NB4 (cell line): ENCODE measurements around the gene PAK6.

Experiments
- DNase-seq: peaks from one replicate; pipeline ENCODE4 v3.0.0; 2010; ENCODE audit warnings: low read depth
- H3K4me3 ChIP-seq: one replicate; pipeline ENCODE4 v1.5.1; 2011; ENCODE audit warnings: mild to moderate bottlenecking, low read depth, low read length, moderate library complexity
- MYC ChIP-seq: IDR thresholded peaks from 2 replicates; pipeline ENCODE4 v1.6.1; 2011; ENCODE audit warnings: low read depth, low read length
- POLR2A ChIP-seq: IDR thresholded peaks from 2 replicates; pipeline ENCODE4 v1.6.1; 2011; ENCODE audit warnings: mild to moderate bottlenecking; ENCODE audit not compliant: insufficient read length; ENCODE audit errors: extremely low read depth
- TF ChIP-seq, protein P1 (sequence below): IDR thresholded peaks from one replicate; pipeline ENCODE4 v1.5.1; 2012; ENCODE audit warnings: low read depth, low read length
- TF ChIP-seq, protein P2 (sequence below): IDR thresholded peaks from 2 replicates; pipeline ENCODE4 v1.6.1; 2011; ENCODE audit warnings: low read depth, low read length

The PAK6 gene

DNA sequence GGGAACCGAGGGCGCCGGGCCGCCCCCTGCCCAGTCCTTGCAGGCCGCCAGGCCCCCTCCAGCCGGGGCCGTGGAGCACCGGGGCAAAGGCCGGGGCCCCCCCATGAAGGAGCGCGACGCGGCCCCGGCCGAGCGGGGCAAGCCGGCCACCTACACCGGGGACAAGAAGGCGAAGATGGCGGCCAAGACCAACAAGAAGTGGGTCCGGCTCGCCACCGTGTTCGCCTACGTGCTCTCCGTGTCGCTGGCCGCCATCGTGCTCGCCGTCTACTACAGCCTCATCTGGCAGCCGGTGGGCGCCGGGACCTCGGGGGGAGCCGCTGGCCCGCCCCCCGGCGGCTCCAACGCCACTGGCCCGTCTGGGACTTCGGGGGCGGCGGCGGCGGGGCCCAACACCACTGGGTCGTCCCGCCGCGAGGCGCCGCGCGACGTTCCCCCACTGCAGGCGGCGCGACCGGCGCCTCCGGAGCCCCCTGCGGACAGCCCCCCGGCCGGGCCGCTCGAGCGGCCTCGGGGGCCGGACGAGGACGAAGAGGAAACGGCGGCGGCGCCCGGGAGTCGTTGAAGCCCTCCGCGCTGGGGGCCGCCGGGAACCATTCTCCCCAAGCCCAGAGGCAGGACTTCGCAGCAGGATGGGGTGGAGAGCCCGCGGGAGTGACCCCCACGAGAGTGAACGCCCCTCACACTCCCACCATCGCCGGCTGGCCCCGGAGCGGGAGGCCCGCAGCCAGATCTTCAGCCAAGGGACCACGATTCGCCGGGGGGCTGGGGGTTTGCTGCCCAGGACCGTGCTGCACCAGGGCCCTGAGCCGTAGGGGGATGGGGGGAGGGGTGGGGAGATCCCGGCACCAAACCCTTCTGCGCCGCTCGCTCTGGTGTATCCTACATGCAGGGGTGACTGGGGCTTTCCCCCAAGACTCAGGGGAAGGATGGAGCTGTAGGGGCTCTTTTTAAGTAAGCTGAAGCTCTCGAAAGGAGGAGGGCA lies 85.4 kb downstream of the PAK6 start:
- peak; percentile 52 for DNase-seq
- TF ChIP-seq, protein P1, sequence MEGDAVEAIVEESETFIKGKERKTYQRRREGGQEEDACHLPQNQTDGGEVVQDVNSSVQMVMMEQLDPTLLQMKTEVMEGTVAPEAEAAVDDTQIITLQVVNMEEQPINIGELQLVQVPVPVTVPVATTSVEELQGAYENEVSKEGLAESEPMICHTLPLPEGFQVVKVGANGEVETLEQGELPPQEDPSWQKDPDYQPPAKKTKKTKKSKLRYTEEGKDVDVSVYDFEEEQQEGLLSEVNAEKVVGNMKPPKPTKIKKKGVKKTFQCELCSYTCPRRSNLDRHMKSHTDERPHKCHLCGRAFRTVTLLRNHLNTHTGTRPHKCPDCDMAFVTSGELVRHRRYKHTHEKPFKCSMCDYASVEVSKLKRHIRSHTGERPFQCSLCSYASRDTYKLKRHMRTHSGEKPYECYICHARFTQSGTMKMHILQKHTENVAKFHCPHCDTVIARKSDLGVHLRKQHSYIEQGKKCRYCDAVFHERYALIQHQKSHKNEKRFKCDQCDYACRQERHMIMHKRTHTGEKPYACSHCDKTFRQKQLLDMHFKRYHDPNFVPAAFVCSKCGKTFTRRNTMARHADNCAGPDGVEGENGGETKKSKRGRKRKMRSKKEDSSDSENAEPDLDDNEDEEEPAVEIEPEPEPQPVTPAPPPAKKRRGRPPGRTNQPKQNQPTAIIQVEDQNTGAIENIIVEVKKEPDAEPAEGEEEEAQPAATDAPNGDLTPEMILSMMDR, result no peak
- TF ChIP-seq MYC, result no peak
- TF ChIP-seq, protein P2, sequence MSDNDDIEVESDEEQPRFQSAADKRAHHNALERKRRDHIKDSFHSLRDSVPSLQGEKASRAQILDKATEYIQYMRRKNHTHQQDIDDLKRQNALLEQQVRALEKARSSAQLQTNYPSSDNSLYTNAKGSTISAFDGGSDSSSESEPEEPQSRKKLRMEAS, result no peak
- no peak for TF ChIP-seq POLR2A
- peak overlapping the region; percentile 60 for H3K4me3 ChIP-seq

DNA sequence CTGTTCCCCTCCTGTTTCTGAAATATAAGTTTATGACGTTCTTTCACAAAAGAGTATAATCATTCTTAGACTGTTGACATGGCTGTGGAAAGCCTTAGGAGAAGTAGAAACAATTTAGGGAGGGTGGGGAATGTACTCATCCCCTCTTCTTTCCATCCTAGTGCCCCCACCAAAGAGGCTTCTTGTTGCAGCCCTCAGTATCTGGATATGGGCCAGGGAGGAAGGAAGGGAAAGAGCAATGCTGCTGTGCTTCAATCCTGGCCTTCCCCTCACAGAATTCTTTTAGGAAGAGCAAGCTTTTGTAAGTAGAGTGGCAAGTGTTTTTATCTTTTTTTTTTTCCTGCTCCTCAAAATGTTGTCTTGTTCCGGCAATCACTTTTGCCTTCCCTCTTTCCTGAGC lies 86.3 kb downstream of the PAK6 start:
- peak overlapping the region; percentile 47 for H3K4me3 ChIP-seq
- TF ChIP-seq, protein P2, result no peak
- TF ChIP-seq MYC (no peak), POLR2A (no peak)
- TF ChIP-seq, protein P1, result no peak
- DNase-seq, result no peak

DNA sequence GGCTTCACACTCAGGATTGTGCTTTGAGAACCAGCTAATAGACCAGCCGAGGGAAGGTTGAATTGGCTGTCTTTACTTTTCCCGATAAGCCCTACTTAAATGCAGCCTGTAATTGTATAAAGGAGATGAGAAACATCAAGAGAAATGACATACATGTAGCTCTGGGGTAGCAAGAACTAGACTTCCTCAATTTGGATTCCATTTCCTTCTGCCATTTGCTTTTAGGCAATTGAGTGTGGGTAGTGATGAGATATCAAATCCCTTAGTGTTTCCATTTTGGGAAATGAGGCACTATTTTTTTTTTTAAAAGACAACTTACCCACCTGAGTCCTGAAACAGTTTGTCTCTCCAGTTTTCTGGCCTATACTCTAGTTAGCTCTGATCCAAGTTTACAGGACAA lies 86.8 kb downstream of the PAK6 start:
- no peak overlapping the region for H3K4me3 ChIP-seq
- DNase-seq, result no peak
- no peak for TF ChIP-seq MYC
- TF ChIP-seq, protein P2, result no peak
- TF ChIP-seq, protein P1, result no peak
- no peak for TF ChIP-seq POLR2A
